OCI-LY1 (cell line): ENCODE measurements around the gene EFHC1.
A peak's percentile ranks its signal among the peaks of the same experiment; 100 is the strongest.
"Not testable (repeated sequence)": the region's sequence is repeated elsewhere in the genome, so short reads cannot be mapped to it uniquely, and the experiment has no call there.

ENCODE experiments used
- H2AFZ ChIP-seq: fragments of 200-600 bp; sonication (generic), shearing (Covaris generic); 2 replicates; pipeline ENCODE4 v1.6.0; 2014; ENCODE audit warnings: antibody characterized with exemption, mild to moderate bottlenecking, low read length
- H3F3A ChIP-seq: fragments of 200-600 bp; sonication (generic), shearing (Covaris generic); 2 replicates; pipeline ENCODE4 v1.6.0; 2014; ENCODE audit warnings: mild to moderate bottlenecking, antibody characterized with exemption, low read length, moderate library complexity; ENCODE audit not compliant: insufficient read depth
- H3K27ac ChIP-seq: fragments of 200-600 bp; sonication (generic); 2 replicates; pipeline ENCODE4 v1.5.1; 2014; ENCODE audit warnings: low read length, mixed run types, mild to moderate bottlenecking, low read depth; ENCODE audit not compliant: poor library complexity, severe bottlenecking
- H3K27me3 ChIP-seq: fragments of 200-600 bp; sonication (generic); 2 replicates; pipeline ENCODE4 v1.6.0; 2014; ENCODE audit warnings: antibody characterized with exemption, mild to moderate bottlenecking, low read length, moderate library complexity; ENCODE audit not compliant: insufficient read depth
- H3K36me3 ChIP-seq: fragments of 200-600 bp; sonication (generic); 2 replicates; pipeline ENCODE4 v1.6.1; 2014; ENCODE audit warnings: mild to moderate bottlenecking, antibody characterized with exemption, low read length, moderate library complexity, mixed read lengths; ENCODE audit not compliant: insufficient read depth
- H3K4me1 ChIP-seq: fragments of 200-600 bp; sonication (generic); 2 replicates; pipeline ENCODE4 v1.5.1; 2014; ENCODE audit warnings: mild to moderate bottlenecking, low read length, moderate library complexity; ENCODE audit not compliant: insufficient read depth, severe bottlenecking
- H3K4me2 ChIP-seq: fragments of 200-600 bp; sonication (generic), shearing (Covaris generic); 2 replicates; pipeline ENCODE4 v1.6.1; 2014; ENCODE audit warnings: low read length
- H3K4me3 ChIP-seq: fragments of 200-600 bp; sonication (generic); 2 replicates; pipeline ENCODE4 v1.5.1; 2014; ENCODE audit warnings: low read length, low read depth, mild to moderate bottlenecking, mixed read lengths; ENCODE audit not compliant: poor library complexity, severe bottlenecking
- H3K79me2 ChIP-seq: fragments of 200-600 bp; shearing (Covaris generic); 2 replicates; pipeline ENCODE4 v1.6.1; 2016; ENCODE audit warnings: mixed run types, low read length, mixed read lengths; ENCODE audit not compliant: insufficient read depth
- H3K9ac ChIP-seq: fragments of 200-600 bp; sonication (generic), shearing (Covaris generic); 2 replicates; pipeline ENCODE4 v1.6.1; 2014; ENCODE audit warnings: mild to moderate bottlenecking, low read length, mixed read lengths
- H3K9me2 ChIP-seq: fragments of 200-600 bp; sonication (generic), shearing (Covaris generic); 2 replicates; pipeline ENCODE4 v1.6.1; 2014; ENCODE audit warnings: low read depth, mild to moderate bottlenecking, low read length, mixed read lengths
- H3K9me3 ChIP-seq: fragments of 200-600 bp; shearing (Covaris generic); 2 replicates; pipeline ENCODE4 v1.6.1; 2014; ENCODE audit warnings: low read length, mixed read lengths
- H4K20me1 ChIP-seq: fragments of 200-600 bp; sonication (generic), shearing (Covaris generic); 2 replicates; pipeline ENCODE4 v1.6.0; 2016; ENCODE audit warnings: mild to moderate bottlenecking, low read length; ENCODE audit not compliant: insufficient read depth
- EZH2 ChIP-seq: fragments of 200-600 bp; sonication (generic), shearing (Covaris generic); IDR thresholded peaks from 2 replicates; pipeline ENCODE4 v1.8.0; 2017; ENCODE audit warnings: borderline replicate concordance, mixed run types, mild to moderate bottlenecking, antibody characterized with exemption, low read length, moderate library complexity, mixed read lengths
- TF ChIP-seq, protein P1 (sequence below): fragments of 200-600 bp; sonication (generic), shearing (Covaris generic); IDR thresholded peaks from 2 replicates; pipeline ENCODE4 v1.5.1; 2017; ENCODE audit warnings: mild to moderate bottlenecking, antibody characterized with exemption, low read length, moderate library complexity, mixed read lengths

EFHC1 gene

GRCh38 chr6:52385074-52385473 lies 35.1 kb upstream of the EFHC1 start:
- no peak overlapping the region for H3K4me3 ChIP-seq
- H2AFZ ChIP-seq, result no peak overlapping the region
- no peak for TF ChIP-seq EZH2
- TF ChIP-seq, protein P1, sequence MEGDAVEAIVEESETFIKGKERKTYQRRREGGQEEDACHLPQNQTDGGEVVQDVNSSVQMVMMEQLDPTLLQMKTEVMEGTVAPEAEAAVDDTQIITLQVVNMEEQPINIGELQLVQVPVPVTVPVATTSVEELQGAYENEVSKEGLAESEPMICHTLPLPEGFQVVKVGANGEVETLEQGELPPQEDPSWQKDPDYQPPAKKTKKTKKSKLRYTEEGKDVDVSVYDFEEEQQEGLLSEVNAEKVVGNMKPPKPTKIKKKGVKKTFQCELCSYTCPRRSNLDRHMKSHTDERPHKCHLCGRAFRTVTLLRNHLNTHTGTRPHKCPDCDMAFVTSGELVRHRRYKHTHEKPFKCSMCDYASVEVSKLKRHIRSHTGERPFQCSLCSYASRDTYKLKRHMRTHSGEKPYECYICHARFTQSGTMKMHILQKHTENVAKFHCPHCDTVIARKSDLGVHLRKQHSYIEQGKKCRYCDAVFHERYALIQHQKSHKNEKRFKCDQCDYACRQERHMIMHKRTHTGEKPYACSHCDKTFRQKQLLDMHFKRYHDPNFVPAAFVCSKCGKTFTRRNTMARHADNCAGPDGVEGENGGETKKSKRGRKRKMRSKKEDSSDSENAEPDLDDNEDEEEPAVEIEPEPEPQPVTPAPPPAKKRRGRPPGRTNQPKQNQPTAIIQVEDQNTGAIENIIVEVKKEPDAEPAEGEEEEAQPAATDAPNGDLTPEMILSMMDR, result no peak
- H3K9me3 ChIP-seq, result no peaks in the 10 kb centered on the region
- no peaks in the 10 kb centered on the region for H3K27me3 ChIP-seq
- no peak overlapping the region for H3K9ac ChIP-seq
- no peak overlapping the region for H3K27ac ChIP-seq
- H3K36me3 ChIP-seq, result no peaks in the 10 kb centered on the region; the same call in 1 of the 2 replicates
- H3K9me2 ChIP-seq, result no peaks in the 10 kb centered on the region
- H3K4me2 ChIP-seq, result no peak overlapping the region
- no peaks in the 10 kb centered on the region for H3F3A ChIP-seq
- peaks cover 13% of the 10 kb centered on the region for H3K4me1 ChIP-seq
- no peaks in the 10 kb centered on the region for H3K79me2 ChIP-seq
- H4K20me1 ChIP-seq, result no peaks in the 10 kb centered on the region

GRCh38 chr6:52388119-52388518 lies 32.0 kb upstream of the EFHC1 start:
- not testable (repeated sequence) for H3K4me2 ChIP-seq, H3K79me2 ChIP-seq, H3K9ac ChIP-seq, H3K9me3 ChIP-seq, H3K27me3 ChIP-seq, H3K36me3 ChIP-seq, H3K4me3 ChIP-seq, H3K9me2 ChIP-seq, H4K20me1 ChIP-seq, H3K27ac ChIP-seq, H3F3A ChIP-seq, H2AFZ ChIP-seq
- H3K4me1 ChIP-seq, result peaks cover 25% of the 10 kb centered on the region

DNA sequence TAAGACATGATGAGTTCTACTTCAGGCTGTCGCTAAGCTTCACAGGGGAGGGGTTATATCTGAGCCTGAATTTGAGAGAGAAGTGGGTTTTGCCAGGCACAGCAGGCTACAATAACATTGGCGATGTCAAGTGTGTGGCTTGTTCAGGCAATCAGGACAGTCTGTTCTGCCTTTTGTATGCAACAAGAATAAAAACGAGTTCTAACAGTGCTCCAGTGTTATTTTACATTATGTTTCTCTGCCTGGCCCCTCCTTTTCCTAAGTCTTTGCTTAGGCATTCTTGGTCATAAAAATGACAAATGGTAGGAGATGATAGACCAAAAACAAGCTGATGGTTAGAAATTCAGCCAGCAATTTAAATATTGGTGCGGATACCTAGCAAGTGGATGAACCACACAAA lies 31.4 kb upstream of the EFHC1 start:
- Histone ChIP-seq H3K27me3 (no peaks in the 10 kb centered on the region), H3K4me3 (no peak overlapping the region), H3F3A (no peaks in the 10 kb centered on the region), H3K4me2 (no peak overlapping the region; the same call in 1 of the 2 replicates), H3K4me1 (peaks cover 28% of the 10 kb centered on the region), H3K9me2 (no peaks in the 10 kb centered on the region), H3K9ac (no peak overlapping the region), H3K9me3 (no peaks in the 10 kb centered on the region), H2AFZ (no peak overlapping the region), H3K27ac (peak overlapping the region; percentile 87), H3K36me3 (no peaks in the 10 kb centered on the region; the same call in 1 of the 2 replicates), H3K79me2 (no peaks in the 10 kb centered on the region), H4K20me1 (no peaks in the 10 kb centered on the region)
- TF ChIP-seq, protein P1, result no peak
- TF ChIP-seq EZH2, result no peak

DNA sequence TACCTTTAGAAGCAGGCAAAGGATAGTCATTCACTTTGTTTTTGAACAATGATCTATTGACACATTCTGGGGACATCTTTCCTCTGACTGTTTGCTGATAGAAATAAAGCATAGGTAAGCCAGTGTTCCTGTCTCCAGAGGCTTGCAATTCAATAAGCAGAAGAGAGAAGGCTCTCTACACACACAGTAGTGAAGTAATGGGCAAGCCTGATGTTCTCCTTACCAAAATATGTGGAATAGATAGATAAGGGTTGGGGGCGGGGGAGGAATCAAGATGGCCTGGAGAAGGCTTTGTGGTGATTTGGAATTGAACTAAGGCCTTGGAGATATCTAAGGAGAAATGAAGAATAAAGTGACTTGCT lies 30.9 kb upstream of the EFHC1 start:
- H3F3A ChIP-seq, result no peaks in the 10 kb centered on the region
- TF ChIP-seq, protein P1, result no peak
- TF ChIP-seq EZH2, result no peak
- H3K27me3 ChIP-seq, result no peaks in the 10 kb centered on the region
- peak overlapping the region; percentile 59; the same call in 1 of the 2 replicates for H3K4me2 ChIP-seq
- H2AFZ ChIP-seq, result no peak overlapping the region
- H4K20me1 ChIP-seq, result no peaks in the 10 kb centered on the region
- H3K4me1 ChIP-seq, result peaks cover 32% of the 10 kb centered on the region
- H3K9ac ChIP-seq, result peak overlapping the region; percentile 58; the same call in 1 of the 2 replicates
- peak overlapping the region; percentile 30 for H3K4me3 ChIP-seq
- peak overlapping the region; percentile 87 for H3K27ac ChIP-seq
- no peaks in the 10 kb centered on the region for H3K9me2 ChIP-seq
- no peaks in the 10 kb centered on the region for H3K79me2 ChIP-seq
- H3K9me3 ChIP-seq, result no peaks in the 10 kb centered on the region
- no peaks in the 10 kb centered on the region; the same call in 1 of the 2 replicates for H3K36me3 ChIP-seq
